Right lobe of liver (tissue), 4 donors: Measurements from ENCODE around the gene RIOK1.

ENCODE experiments used
- CTCF ChIP-seq, 4 donors: fragments of 200-600 bp in 3 of 4; fragments of 450-650 bp in 1 of 4; IDR thresholded peaks; one replicate each; pipeline versions ENCODE4 v1.5.1 to v1.8.0; 2016 to 2022; ENCODE audit warnings: antibody characterized with exemption in 4 of 4, mild to moderate bottlenecking in 2 of 4
- POLR2A ChIP-seq: fragments of 450-650 bp; IDR thresholded peaks from one replicate; pipeline ENCODE4 v1.6.1; 2017; ENCODE audit warnings: antibody characterized with exemption, mild to moderate bottlenecking
- donor health status: DM: no; HTN: no; CAD: no.
- donor health status: DM: no; HTN: no; CAD: no.
- donor health status: DM: no; HTN: yes; CAD: no.

DNA sequence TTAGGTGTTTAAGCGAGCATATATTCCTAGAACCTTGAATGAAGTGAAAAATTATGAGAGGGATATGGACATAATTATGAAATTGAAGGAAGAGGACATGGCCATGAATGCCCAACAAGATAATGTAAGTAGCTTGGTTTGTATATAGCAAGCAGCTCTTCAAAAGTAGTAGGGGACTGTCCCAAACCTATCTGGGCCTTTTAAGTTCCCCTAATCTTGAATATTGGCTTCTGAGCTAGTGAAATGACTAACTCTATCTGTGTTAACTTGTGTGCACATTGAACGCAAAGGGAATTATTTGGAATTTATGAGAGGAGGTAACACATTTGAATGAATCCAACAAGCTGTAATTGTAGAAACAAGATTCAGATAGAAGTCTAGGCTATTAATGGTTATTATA is 21.7 kb downstream of the RIOK1 start:
- TF ChIP-seq CTCF (IDR thresholded peaks at IDR 0.05) (no peak), POLR2A (no peak)
